Measurements from ENCODE around the gene SLC15A3. TPM values are rescaled to one million over a fixed set of nuclear protein-coding genes. Genes with fewer than 3 reads are reported as not detected.

Gene SLC15A3
- total RNA-seq, 1 donor from 2014 or later = 6.0 TPM

- DNase-seq (ENCODE audit: low read depth in 2 of 2) = no peak
Observed at GRCh38 chr11:60895687-60896086, 56.3 kb downstream of the SLC15A3 start.

- peak in 1 of 2 donors; percentile 82 for DNase-seq (ENCODE audit: low read depth in 2 of 2)
Observed at GRCh38 chr11:60891103-60891741, 60.8 kb downstream of the SLC15A3 start.

- DNase-seq (ENCODE audit: low read depth in 2 of 2) = peak in 1 of 2 donors; percentile 43
Observed at GRCh38 chr11:60890696-60891095, 61.3 kb downstream of the SLC15A3 start.

- DNase-seq (ENCODE audit: low read depth in 2 of 2) = no peak
Observed at GRCh38 chr11:60889869-60890311, 62.1 kb downstream of the SLC15A3 start.

GRCh38 chr11:60887556-60887955 lies 64.4 kb downstream of the SLC15A3 start:
- peak; percentile 72 to 78 for DNase-seq (ENCODE audit: low read depth in 2 of 2)

Other genes starting within 250 kb of the SLC15A3 start
- not detected in 2 replicates for gene MS4A18, start 227.5 kb downstream of the SLC15A3 start, total RNA-seq
- not detected in 2 replicates for gene MS4A15, start 195.3 kb downstream of the SLC15A3 start, total RNA-seq
- gene MS4A10, start 166.8 kb downstream of the SLC15A3 start, total RNA-seq = not detected in 2 replicates
- 10.1 and 11.6 TPM in 2 replicates for gene CCDC86, start 110.1 kb downstream of the SLC15A3 start, total RNA-seq
- under 0.01 TPM in 1 of 2 replicates, not detected in the other for gene PTGDR2, start 96.2 kb downstream of the SLC15A3 start, total RNA-seq
- not detected in 2 replicates for gene ZP1, start 84.6 kb downstream of the SLC15A3 start, total RNA-seq
- gene PRPF19, start 45.6 kb downstream of the SLC15A3 start, total RNA-seq = 44.6 and 47.1 TPM in 2 replicates
- gene TMEM109, start 38.0 kb downstream of the SLC15A3 start, total RNA-seq = 68.6 and 70.2 TPM in 2 replicates
- gene TMEM132A, start 27.7 kb downstream of the SLC15A3 start, total RNA-seq = 49.7 and 56.2 TPM in 2 replicates
- not detected in 2 replicates for gene CD6, start 19.5 kb upstream of the SLC15A3 start, total RNA-seq
- not detected in 2 replicates for gene CD5, start 150.3 kb upstream of the SLC15A3 start, total RNA-seq
- 4.4 and 6.2 TPM in 2 replicates for gene VPS37C, start 209.2 kb upstream of the SLC15A3 start, total RNA-seq